Common myeloid progenitor, CD34-positive (primary cell): ENCODE measurements around the gene MRGPRG.

Experiments
- CTCF ChIA-PET: fragments of 350-600 bp; sonication (Branson Sonifier 250); formaldehyde crosslinking; loops from one replicate; lab custom pipeline; 2021; ENCODE audit warnings: antibody characterized with exemption; lab: Charles Lee
- POLR2A ChIA-PET: fragments of 350-600 bp; sonication (Branson Sonifier 250); formaldehyde crosslinking; loops from one replicate; lab custom pipeline; 2021; ENCODE audit warnings: antibody characterized with exemption; lab: Charles Lee
- DNase-seq, 3 donors: peaks; one replicate each; pipeline versions ENCODE4 v3.0.0 to v3.0.0-alpha.2; 2013
- H3K27ac ChIP-seq, 2 experiments: 1 replicate in 1 of 2; 2 replicates in 1 of 2; pipeline ENCODE4 v1.7.0; 2013; ENCODE audit warnings: inconsistent platforms in 2 of 2, low read length in 2 of 2, mild to moderate bottlenecking in 2 of 2, low read depth in 1 of 2, moderate library complexity in 1 of 2; ENCODE audit not compliant: severe bottlenecking in 2 of 2, insufficient read depth in 1 of 2, poor library complexity in 1 of 2
- H3K27me3 ChIP-seq, 5 experiments: replicated peaks in 2 of 5; 1 replicate in 3 of 5; 2 replicates in 2 of 5; pipeline versions ENCODE4 v1.6.1 to v1.7.0; 2013; ENCODE audit warnings: low read length in 4 of 5, mild to moderate bottlenecking in 2 of 5, moderate library complexity in 2 of 5, inconsistent platforms in 1 of 5; ENCODE audit not compliant: insufficient read depth in 5 of 5, control insufficient read depth in 4 of 5
- H3K36me3 ChIP-seq, 4 experiments: 1 replicate in 2 of 4; 2 replicates in 2 of 4; pipeline versions ENCODE4 v1.6.1 to v1.7.0; 2013; ENCODE audit warnings: low read length in 3 of 4, control low read depth in 1 of 4, mild to moderate bottlenecking in 1 of 4; ENCODE audit not compliant: control insufficient read depth in 4 of 4, insufficient read depth in 4 of 4
- H3K4me1 ChIP-seq, 4 experiments: 1 replicate in 3 of 4; 2 replicates in 1 of 4; pipeline versions ENCODE4 v1.6.1 to v1.7.1; 2013; ENCODE audit warnings: low read length in 3 of 4, mild to moderate bottlenecking in 3 of 4, control low read depth in 1 of 4, inconsistent platforms in 1 of 4, moderate library complexity in 1 of 4; ENCODE audit not compliant: control insufficient read depth in 4 of 4, insufficient read depth in 4 of 4; ENCODE audit errors: control extremely low read depth in 1 of 4
- H3K4me3 ChIP-seq, 7 experiments: 1 replicate in 4 of 7; 2 replicates in 3 of 7; pipeline versions ENCODE4 v1.5.1 to v1.7.0; 2013; ENCODE audit warnings: mild to moderate bottlenecking in 7 of 7, low read length in 6 of 7, moderate library complexity in 6 of 7, inconsistent platforms in 2 of 7, low read depth in 2 of 7, control low read depth in 1 of 7; ENCODE audit not compliant: insufficient read depth in 4 of 7, control insufficient read depth in 1 of 7; ENCODE audit errors: extremely low read depth in 1 of 7
- H3K9me3 ChIP-seq, 5 experiments: 1 replicate in 4 of 5; 2 replicates in 1 of 5; pipeline versions ENCODE4 v1.6.1 to v1.7.1; 2013; ENCODE audit warnings: low read length in 4 of 5, mild to moderate bottlenecking in 2 of 5, inconsistent platforms in 1 of 5, low read depth in 1 of 5, moderate library complexity in 1 of 5; ENCODE audit not compliant: control insufficient read depth in 4 of 5, insufficient read depth in 2 of 5; ENCODE audit errors: control extremely low read depth in 1 of 5
- WGBS: methylation state at CpG from one replicate; pipeline ENCODE4 v1.1.5; 2013; ENCODE audit not compliant: insufficient coverage; 5-methylcytosine and 5-hydroxymethylcytosine counted together

Gene MRGPRG

DNA sequence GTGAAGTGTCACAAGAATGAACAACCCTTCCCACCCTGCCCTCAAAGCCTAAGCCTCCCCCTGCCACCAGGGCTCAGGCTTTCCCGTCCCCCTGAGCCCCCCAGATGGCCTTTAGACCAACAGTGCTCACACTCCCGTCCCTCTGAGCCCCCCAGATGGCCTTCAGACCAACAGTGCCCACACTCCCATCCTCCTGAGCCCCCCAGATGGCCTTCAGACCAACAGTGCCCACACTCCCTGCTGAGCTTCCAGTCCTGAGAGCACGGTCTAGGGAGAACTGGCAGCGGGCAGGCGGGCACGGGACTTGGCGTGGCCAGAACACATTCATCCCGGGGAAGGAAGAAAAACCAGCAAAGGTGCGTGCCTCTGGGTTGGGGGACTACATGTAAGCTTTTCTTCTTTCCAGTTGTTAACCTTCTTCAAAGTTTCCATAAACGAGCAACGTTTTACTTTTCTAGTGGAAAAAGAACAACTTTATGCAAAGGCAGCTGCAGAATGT lies 2.5 kb downstream of the MRGPRG start:
- POLR2A ChIA-PET: no interaction called here
- 87% methylated on average over 10 of the region's 11 CpGs for WGBS

DNA sequence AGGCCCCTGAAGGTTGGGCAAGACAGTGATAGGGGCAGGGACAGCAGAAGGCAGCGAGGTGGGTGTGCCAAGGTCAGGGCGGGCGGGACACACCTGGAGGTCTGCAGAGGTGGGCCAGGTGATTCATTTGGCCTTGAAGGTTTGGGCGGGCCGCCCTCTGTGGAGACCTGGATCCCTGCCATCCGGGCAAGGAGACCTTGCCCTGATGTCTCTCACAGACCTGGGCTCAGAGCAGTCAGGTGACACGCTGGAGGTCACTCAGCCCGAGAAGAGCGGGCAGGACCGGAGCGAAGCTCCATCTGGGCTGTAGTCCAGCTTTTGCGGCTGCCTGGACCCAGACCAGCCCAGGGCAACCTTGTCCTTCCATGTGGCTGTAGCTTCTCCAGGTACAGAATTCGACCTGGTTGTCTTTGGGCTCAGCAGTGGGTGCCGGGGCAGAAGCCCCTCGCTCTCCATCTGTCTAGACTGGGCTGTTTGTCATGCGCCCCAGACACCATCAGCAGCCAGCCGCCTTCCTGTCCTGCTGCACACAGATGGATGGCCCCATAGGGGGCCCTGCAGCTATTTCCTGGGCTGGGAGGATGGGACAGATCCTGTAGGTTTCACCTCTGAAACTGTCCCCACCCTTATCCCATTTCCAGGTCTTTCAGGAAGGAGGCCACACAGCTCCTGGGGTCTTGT lies 3.1 kb downstream of the MRGPRG start:
- Histone ChIP-seq H3K4me1 (peaks cover 0 to 2% (median 0%) of the 10 kb centered on the region in 4 experiments), H3K27ac (no peak overlapping the region), H3K27me3 (no peaks in the 10 kb centered on the region), H3K4me3 (no peak overlapping the region), H3K9me3 (peaks cover 0 to 8% (median 3%) of the 10 kb centered on the region in 5 experiments), H3K36me3 (no peaks in the 10 kb centered on the region)
- CTCF ChIA-PET: interaction anchor here (0.7 to 2.4 kb wide), 11 partner anchors 8 to 178 kb away, joined by 3 to 11 read pairs (median 5); no protein-coding TSS in a partner anchor
- WGBS: 85% methylated on average over 17 of the region's 17 CpGs
- no peak for DNase-seq
- POLR2A ChIA-PET: no interaction called here

More for the DNA sequence above, 2.5 kb downstream of the MRGPRG start:
- Histone ChIP-seq H3K27me3 (no peaks in the 10 kb centered on the region), H3K4me3 (no peak overlapping the region), H3K9me3 (peaks cover 0 to 6% (median 3%) of the 10 kb centered on the region in 5 experiments), H3K27ac (no peak overlapping the region), H3K36me3 (no peaks in the 10 kb centered on the region), H3K4me1 (peaks cover 0 to 5% (median 1%) of the 10 kb centered on the region in 4 experiments)
- DNase-seq: no peak
- CTCF ChIA-PET: interaction anchor here (0.7 to 2.4 kb wide), 10 partner anchors 8 to 179 kb away, joined by 3 to 11 read pairs (median 5); no protein-coding TSS in a partner anchor

DNA sequence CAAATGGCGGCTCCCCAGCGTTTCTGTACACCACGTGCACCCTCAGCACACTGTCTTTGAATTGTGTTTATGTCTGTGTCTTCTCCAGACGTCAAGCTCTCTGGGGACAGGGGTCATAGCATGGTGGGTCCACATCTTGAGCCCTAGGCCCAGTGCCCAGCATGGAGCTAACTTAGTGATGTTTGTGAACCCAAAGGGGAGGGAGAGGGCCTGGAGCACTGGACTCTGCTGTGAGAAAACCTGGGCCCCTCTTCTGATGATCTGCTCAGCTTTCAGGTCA lies 4.3 kb downstream of the MRGPRG start:
- Histone ChIP-seq H3K27me3 (no peaks in the 10 kb centered on the region), H3K27ac (no peak overlapping the region), H3K4me1 (peaks cover 0 to 2% (median 0%) of the 10 kb centered on the region in 4 experiments), H3K4me3 (no peak overlapping the region), H3K9me3 (peaks cover 0 to 10% (median 3%) of the 10 kb centered on the region in 5 experiments), H3K36me3 (no peaks in the 10 kb centered on the region)
- CTCF ChIA-PET: interaction anchor here (1.1 to 2.4 kb wide), 5 partner anchors 10 to 177 kb away, joined by 3 to 8 read pairs (median 4); no protein-coding TSS in a partner anchor
- POLR2A ChIA-PET: no interaction called here
- no peak for DNase-seq
- WGBS: 96% methylated on average over 4 of the region's 4 CpGs

DNA sequence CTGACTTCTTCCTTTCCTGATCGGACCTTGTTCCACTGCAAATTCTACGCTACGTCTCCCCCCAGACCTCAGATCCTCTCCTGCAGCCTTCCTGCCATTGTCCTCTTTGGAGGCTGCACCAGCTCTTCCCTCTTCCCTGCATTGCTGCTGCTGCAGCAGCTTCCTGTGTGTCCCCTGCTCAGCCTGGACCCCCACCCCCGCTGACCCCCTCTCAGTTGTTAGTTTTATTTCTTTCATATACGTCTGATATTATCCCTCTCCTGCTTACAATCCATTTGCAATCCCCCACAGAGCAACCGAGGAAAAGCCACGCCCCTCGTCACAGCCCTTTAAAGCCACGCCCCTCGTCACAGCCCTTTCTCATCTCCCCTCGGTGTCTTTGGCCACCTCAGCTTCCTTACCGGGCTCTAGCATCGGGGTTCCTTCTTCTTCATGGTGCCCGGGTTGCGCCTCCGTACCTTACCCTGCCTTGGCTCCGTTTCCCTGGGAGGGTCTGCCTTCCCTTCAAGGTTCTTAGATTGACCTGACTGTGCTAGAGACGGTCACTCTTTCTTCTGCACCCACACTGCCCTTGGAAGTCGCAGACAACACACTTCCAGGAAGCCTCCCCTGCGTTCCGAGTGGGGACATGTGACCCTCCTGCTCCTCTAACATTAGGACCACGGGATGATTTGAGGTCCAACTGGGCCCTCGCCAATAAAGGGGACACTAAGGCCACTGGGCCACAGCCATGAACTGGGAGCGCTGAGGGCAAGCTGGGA lies 4.8 kb downstream of the MRGPRG start:
- no peak overlapping the region for H3K4me3 ChIP-seq
- no peaks in the 10 kb centered on the region for H3K36me3 ChIP-seq
- H3K4me1 ChIP-seq: peaks cover 0 to 2% (median 0%) of the 10 kb centered on the region in 4 experiments
- H3K9me3 ChIP-seq: peaks cover 0 to 10% (median 3%) of the 10 kb centered on the region in 5 experiments
- H3K27ac ChIP-seq: no peak overlapping the region
- ChIA-PET POLR2A (no interaction called here), CTCF (interaction anchor here (1.1 to 1.7 kb wide), 3 partner anchors 11 to 124 kb away, joined by 3 to 4 read pairs (median 3); no protein-coding TSS in a partner anchor)
- no peak for DNase-seq
- no peaks in the 10 kb centered on the region for H3K27me3 ChIP-seq
- WGBS: 79% methylated on average over 21 of the region's 24 CpGs

DNA sequence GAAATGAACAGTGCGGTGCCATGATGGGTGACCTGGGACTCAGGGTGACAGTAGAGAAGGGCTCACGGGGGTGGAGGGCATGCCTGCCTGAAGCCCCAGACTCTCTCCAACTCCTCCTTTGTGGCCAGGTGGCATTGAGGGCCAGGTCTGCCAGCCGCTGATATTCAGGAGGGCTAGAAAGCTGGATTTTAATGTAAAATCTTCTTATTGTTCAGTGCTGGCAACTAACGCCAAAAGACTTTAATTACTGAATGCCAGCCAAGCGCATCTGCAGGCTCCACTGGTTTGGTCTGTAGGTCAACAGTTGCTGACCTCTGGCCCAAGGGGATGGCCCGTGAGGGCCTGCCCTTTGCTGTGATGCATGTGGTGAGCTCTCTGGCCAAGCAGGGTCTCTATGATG lies 10.3 kb downstream of the MRGPRG start:
- Histone ChIP-seq H3K4me3 (no peak overlapping the region), H3K9me3 (peaks cover 0 to 10% (median 3%) of the 10 kb centered on the region in 5 experiments), H3K27ac (no peak overlapping the region), H3K27me3 (peaks cover 0 to 20% (median 5%) of the 10 kb centered on the region in 5 experiments), H3K4me1 (peaks cover 0 to 5% (median 3%) of the 10 kb centered on the region in 4 experiments), H3K36me3 (no peaks in the 10 kb centered on the region)
- ChIA-PET CTCF (interaction anchor here (0.6 to 1.1 kb wide), 3 partner anchors 8 to 136 kb away, joined by 3 to 4 read pairs (median 3); no protein-coding TSS in a partner anchor), POLR2A (no interaction called here)
- WGBS: 100% methylated on average over 5 of the region's 6 CpGs
- DNase-seq: no peak

DNA sequence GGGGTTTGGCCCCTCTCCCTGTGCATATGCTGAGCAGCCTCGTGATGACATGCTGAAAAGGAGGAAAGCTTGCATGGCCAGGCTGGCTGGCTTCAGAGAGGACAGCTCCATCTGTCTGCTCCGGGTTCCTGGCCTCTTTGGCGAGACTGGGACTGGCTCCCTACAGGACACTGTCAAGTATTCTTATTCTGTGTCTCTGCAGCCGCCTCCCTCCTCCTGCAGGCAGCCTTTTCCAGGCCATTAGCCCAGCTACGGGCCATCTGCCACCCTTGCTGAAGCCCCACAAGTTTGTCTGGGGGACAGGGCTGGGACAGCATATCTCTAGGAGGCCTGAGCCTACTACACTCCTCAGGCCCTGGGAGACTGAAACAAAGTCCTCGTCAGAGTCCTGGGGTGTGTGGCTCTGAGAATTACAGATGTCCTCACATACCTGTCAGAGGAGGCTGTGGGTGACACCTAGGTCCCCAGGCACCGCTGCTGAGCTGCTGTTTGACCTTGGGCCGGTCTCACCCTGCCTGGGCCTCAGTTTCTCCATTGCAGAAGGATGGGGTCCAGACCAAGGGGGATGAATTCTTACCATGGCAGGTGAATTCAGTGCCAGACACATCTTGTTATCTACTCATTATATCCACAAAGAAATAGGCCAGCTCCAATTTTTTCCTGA lies 11.0 kb downstream of the MRGPRG start:
- ChIA-PET POLR2A (interaction anchor here (0.7 kb wide), 1 partner anchor 10 kb away, joined by 3 read pairs; no protein-coding TSS in a partner anchor), CTCF (interaction anchor here (0.7 to 1.1 kb wide), 3 partner anchors 8 to 72 kb away, joined by 3 to 4 read pairs (median 3); no protein-coding TSS in a partner anchor)
- peaks cover 0 to 10% (median 3%) of the 10 kb centered on the region in 5 experiments for H3K9me3 ChIP-seq
- WGBS: 90% methylated on average over 7 of the region's 8 CpGs
- H3K4me3 ChIP-seq: no peak overlapping the region
- DNase-seq: no peak
- peaks cover 0 to 26% (median 7%) of the 10 kb centered on the region in 5 experiments for H3K27me3 ChIP-seq
- no peak overlapping the region for H3K27ac ChIP-seq
- no peaks in the 10 kb centered on the region for H3K36me3 ChIP-seq
- H3K4me1 ChIP-seq: peaks cover 0 to 11% (median 9%) of the 10 kb centered on the region in 4 experiments
